ENCODE measurements around the gene TEX55. TPM values are rescaled to one million over a fixed set of nuclear protein-coding genes. Genes with fewer than 3 reads are reported as not detected.

Gene TEX55
- total and polyA plus RNA-seq, 9 donors = not detected

DNA sequence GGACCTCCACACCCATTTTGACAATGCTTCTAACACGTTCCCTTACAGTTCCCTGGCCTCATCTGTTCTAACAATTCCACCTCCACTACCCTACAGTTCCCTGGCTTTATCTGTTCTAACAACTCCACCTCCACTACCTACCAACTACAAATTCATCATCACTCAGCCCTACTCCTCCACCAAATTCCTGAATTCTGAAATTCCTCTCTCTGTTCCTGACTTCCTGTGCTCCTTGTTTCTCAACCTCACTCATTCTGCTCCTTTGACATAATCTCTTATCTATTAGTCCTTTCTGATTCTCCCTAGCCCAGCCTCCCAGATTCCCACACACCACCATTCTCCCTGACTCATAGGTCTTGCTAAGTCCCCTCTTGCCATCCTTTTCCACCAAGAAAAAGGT, 49.9 kb downstream of the TEX55 start:
- no peak for DNase-seq

More for the DNA sequence above, 49.9 kb downstream of the TEX55 start:
- no peak overlapping the region for H3K4me3 ChIP-seq
- intact Hi-C loops (cut with DNase I) = no loop called here
- 76 to 84% (median 76%) methylated on average over 1 of the region's 1 CpG for WGBS, 3 donors
- H3K9me3 ChIP-seq = no peaks in the 10 kb centered on the region
- no peak for TF ChIP-seq EP300 (IDR thresholded peaks at IDR 0.05)
- TF ChIP-seq, protein P1, sequence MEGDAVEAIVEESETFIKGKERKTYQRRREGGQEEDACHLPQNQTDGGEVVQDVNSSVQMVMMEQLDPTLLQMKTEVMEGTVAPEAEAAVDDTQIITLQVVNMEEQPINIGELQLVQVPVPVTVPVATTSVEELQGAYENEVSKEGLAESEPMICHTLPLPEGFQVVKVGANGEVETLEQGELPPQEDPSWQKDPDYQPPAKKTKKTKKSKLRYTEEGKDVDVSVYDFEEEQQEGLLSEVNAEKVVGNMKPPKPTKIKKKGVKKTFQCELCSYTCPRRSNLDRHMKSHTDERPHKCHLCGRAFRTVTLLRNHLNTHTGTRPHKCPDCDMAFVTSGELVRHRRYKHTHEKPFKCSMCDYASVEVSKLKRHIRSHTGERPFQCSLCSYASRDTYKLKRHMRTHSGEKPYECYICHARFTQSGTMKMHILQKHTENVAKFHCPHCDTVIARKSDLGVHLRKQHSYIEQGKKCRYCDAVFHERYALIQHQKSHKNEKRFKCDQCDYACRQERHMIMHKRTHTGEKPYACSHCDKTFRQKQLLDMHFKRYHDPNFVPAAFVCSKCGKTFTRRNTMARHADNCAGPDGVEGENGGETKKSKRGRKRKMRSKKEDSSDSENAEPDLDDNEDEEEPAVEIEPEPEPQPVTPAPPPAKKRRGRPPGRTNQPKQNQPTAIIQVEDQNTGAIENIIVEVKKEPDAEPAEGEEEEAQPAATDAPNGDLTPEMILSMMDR (IDR thresholded peaks at IDR 0.05) = no peak
- TF ChIP-seq POLR2A (IDR thresholded peaks at IDR 0.05) = no peak
- H3K27ac ChIP-seq = no peak overlapping the region
- H3K4me1 ChIP-seq (ENCODE audit: insufficient read depth) = no peaks in the 10 kb centered on the region
- H3K27me3 ChIP-seq = no peaks in the 10 kb centered on the region
- H3K36me3 ChIP-seq = no peaks in the 10 kb centered on the region

Other genes starting within 250 kb of the TEX55 start
- gene IGSF11, start 111.3 kb upstream of the TEX55 start, total RNA-seq = 10 to 100 TPM; 13.8 to 22.3 (median 18.0) TPM
- gene IGSF11, start 111.3 kb upstream of the TEX55 start, polyA plus RNA-seq = 10 to 100 TPM in 1 of 2 donors, 1 to 10 TPM in 1; 8.9 to 16.8 TPM
- gene UPK1B, start 27.4 kb downstream of the TEX55 start, total RNA-seq = under 1 TPM in 3 of 7 donors, not detected in 4; 0.54 to 0.80 (median 0.69) TPM
- 1 to 10 TPM in 1 of 2 donors, under 1 TPM in 1; 0.05 to 1.4 TPM for gene UPK1B, start 27.4 kb downstream of the TEX55 start, polyA plus RNA-seq
- gene B4GALT4, start 94.7 kb downstream of the TEX55 start, total RNA-seq = 10 to 100 TPM; 14.4 to 26.1 (median 23.7) TPM
- gene B4GALT4, start 94.7 kb downstream of the TEX55 start, polyA plus RNA-seq = 10 to 100 TPM; 19.5 to 26.6 TPM
- gene ARHGAP31, start 148.2 kb downstream of the TEX55 start, total RNA-seq = 10 to 100 TPM in 5 of 7 donors, 1 to 10 TPM in 2; 6.3 to 41.4 (median 21.3) TPM
- 10 to 100 TPM in 1 of 2 donors, 1 to 10 TPM in 1; 8.7 to 26.0 TPM for gene ARHGAP31, start 148.2 kb downstream of the TEX55 start, polyA plus RNA-seq